ENCODE data around the gene FYTTD1. TPM values are rescaled to one million over a fixed set of nuclear protein-coding genes. Genes with fewer than 3 reads are reported as not detected.
"Not testable (repeated sequence)": the region's sequence is repeated elsewhere in the genome, so short reads cannot be mapped to it uniquely, and the experiment has no call there.

Gene FYTTD1
- polyA plus RNA-seq, 2 of the 4 experiments (the other 2 are of a cell fraction), result 22.2 to 37.3 TPM

GRCh38 chr3:197706658-197707057 is 43.0 kb upstream of the FYTTD1 start:
- no peak overlapping the region for H3K27ac ChIP-seq
- ChIA-PET CTCF (interaction anchor here (1.0 kb wide), 1 partner anchor 30 kb away, joined by 3 read pairs; the partner anchor contains the start of gene RUBCN), POLR2A (no interaction called here)
- H3K9me3 ChIP-seq, result no peaks in the 10 kb centered on the region
- TF ChIP-seq CHD2 (IDR thresholded peaks at IDR 0.05; ENCODE audit: low read length, partially characterized antibody) (no peak), RNF2 (IDR thresholded peaks at IDR 0.05; ENCODE audit: borderline replicate concordance, low read depth) (no peak), RFX5 (IDR thresholded peaks at IDR 0.05) (no peak)
- ATAC-seq, result no peak
- H3K4me1 ChIP-seq, result peaks cover 6% of the 10 kb centered on the region
- DNase-seq (ENCODE audit: low read depth in 1 of 2, low spot score in 1 of 2), result no peak
- 92% methylated on average over 7 of the region's 7 CpGs for WGBS (ENCODE audit: missing lambda C conversion rate)
- FAIRE-seq, result no peak
- no peak overlapping the region for H3K4me3 ChIP-seq
- H3K4me2 ChIP-seq, result no peak overlapping the region

- ChIA-PET POLR2A (no interaction called here), CTCF (no interaction called here)
- Histone ChIP-seq H3K4me2 (no peak overlapping the region), H3K4me1 (peaks cover 24% of the 10 kb centered on the region), H3K9me3 (no peaks in the 10 kb centered on the region), H3K27ac (no peak overlapping the region), H3K4me3 (no peak overlapping the region)
- no peak for FAIRE-seq
- TF ChIP-seq FOSL2 (IDR thresholded peaks at IDR 0.05) (no peak), FOSL2 (CRISPR knock-in tag; IDR thresholded peaks at IDR 0.05) (no peak), ZC3H11A (IDR thresholded peaks at IDR 0.05) (no peak), FOXS1 (CRISPR knock-in tag; IDR thresholded peaks at IDR 0.05) (no peak), CHD2 (IDR thresholded peaks at IDR 0.05; ENCODE audit: low read length, partially characterized antibody) (no peak), RNF2 (IDR thresholded peaks at IDR 0.05; ENCODE audit: borderline replicate concordance, low read depth) (no peak), REST (IDR thresholded peaks at IDR 0.05) (no peak), RCOR1 (IDR thresholded peaks at IDR 0.05; ENCODE audit: low read depth, low read length) (no peak), ZFP36 (IDR thresholded peaks at IDR 0.05; ENCODE audit: borderline replicate concordance, partially characterized antibody) (no peak), NPAS2 (CRISPR knock-in tag; IDR thresholded peaks at IDR 0.05; ENCODE audit: borderline replicate concordance) (no peak), EHMT2 (IDR thresholded peaks at IDR 0.05; ENCODE audit: low read depth) (no peak), GATA3 (IDR thresholded peaks at IDR 0.05; ENCODE audit: borderline replicate concordance) (no peak)
- DNase-seq (ENCODE audit: low read depth in 1 of 2, low spot score in 1 of 2), result no peak
- WGBS (ENCODE audit: missing lambda C conversion rate), result 94% methylated on average over 7 of the region's 9 CpGs
- ATAC-seq, result no peak
These were observed 40.5 kb upstream of the FYTTD1 start for GRCh38 chr3:197709135-197709534.

DNA sequence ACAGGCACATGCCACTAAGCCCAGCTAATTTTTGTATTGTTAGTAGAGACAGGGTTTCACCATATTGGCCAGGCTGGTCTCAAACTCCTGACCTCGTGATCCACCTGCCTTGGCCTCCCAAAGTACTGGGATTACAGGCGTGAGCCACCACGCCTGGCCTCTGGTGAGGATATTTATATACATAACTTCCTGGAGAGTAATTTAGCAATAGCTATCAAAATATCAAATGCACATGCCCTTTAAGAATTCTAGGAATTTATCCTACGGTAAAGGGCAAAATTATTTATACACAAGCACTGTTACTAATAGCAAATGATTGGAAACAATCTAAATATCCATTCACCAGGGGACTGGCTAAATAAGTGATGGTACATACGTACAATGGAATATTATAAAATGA is 38.7 kb upstream of the FYTTD1 start:
- POLR2A ChIA-PET, result interaction anchor here (1.7 kb wide), 1 partner anchor 40 kb away, joined by 6 read pairs; no protein-coding TSS in a partner anchor
- not testable (repeated sequence) for ATAC-seq, H3K9me3 ChIP-seq, H3K4me3 ChIP-seq, FAIRE-seq
- peak in 1 of 2 experiments; percentile 14 for DNase-seq (ENCODE audit: low read depth in 1 of 2, low spot score in 1 of 2)
- WGBS (ENCODE audit: missing lambda C conversion rate), result 78% methylated on average over 5 of the region's 5 CpGs
- Histone ChIP-seq H3K4me2 (peak overlapping the region; percentile 79; the same call in 1 of the 3 replicates), H3K27ac (peak overlapping the region; percentile 88 to 95), H3K4me1 (peaks cover 33% of the 10 kb centered on the region)
- CTCF ChIA-PET, result interaction anchor here (1.1 to 1.5 kb wide), 4 partner anchors 8 to 24 kb away, joined by 3 to 5 read pairs (median 3); no protein-coding TSS in a partner anchor

DNA sequence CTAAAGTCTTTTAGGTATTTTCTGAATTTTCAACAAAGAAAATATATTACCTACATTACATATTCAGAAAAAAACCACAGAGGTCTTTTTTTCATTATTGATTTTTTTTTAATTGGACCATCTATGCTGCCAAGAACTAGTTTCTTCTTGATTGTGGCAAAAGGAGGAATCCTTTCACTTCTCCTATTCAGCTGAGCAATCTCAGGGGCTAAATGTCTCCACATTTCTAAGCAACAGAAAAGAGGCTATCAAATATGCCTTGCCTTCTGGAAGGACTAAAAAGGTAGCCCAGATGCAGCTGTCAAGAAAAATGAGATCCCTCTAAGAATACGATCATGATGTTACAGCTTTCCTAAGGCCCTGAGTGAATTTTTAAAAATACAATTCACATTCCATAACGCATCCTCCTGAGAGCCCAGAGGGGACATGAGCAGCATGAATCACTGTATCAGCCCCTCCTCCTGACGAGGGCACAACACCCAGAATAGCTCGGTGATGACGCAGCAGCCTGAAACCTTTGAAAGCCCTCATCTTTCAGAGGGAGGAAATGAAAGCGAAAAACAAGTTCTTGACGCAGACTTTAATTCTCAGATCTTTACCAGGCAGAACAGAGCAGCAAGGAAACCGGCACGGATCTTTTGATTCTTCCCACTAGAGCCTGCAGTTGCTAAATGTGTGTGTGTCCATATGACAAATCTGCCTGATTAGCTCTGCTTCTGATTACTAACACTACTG is 37.5 kb upstream of the FYTTD1 start:
- CTCF ChIA-PET, result interaction anchor here (1.2 to 1.5 kb wide), 3 partner anchors 9 to 25 kb away, joined by 3 to 5 read pairs (median 3); no protein-coding TSS in a partner anchor
- DNase-seq (ENCODE audit: low read depth in 1 of 2, low spot score in 1 of 2) (peak; percentile 62 to 94), ATAC-seq (peak; percentile 99 to 100), FAIRE-seq (no peak)
- Histone ChIP-seq H3K4me2 (peak overlapping the region; percentile 79), H3K27ac (peak overlapping the region; percentile 86 to 95), H3K4me3 (peak overlapping the region; percentile 32), H3K4me1 (peaks cover 34% of the 10 kb centered on the region), H3K9me3 (no peaks in the 10 kb centered on the region)
- POLR2A ChIA-PET, result interaction anchor here (1.7 kb wide), 1 partner anchor 39 kb away, joined by 6 read pairs; no protein-coding TSS in a partner anchor
- WGBS (ENCODE audit: missing lambda C conversion rate), result 5% methylated on average over 9 of the region's 9 CpGs
- TF ChIP-seq EHF (CRISPR knock-in tag; IDR thresholded peaks at IDR 0.05) (no peak), MAFK (IDR thresholded peaks at IDR 0.05; ENCODE audit: partially characterized antibody) (peak; percentile 76), SREBF2 (IDR thresholded peaks at IDR 0.05) (no peak), RAD21 (conservative IDR thresholded peaks at IDR 0.05 in 1 of 2, IDR thresholded peaks at IDR 0.05 in 1 of 2) (0 out of 5 replicates have a peak, but pooled peaks of 1 of the 2 experiments have one; percentile 29), FOSL2 (IDR thresholded peaks at IDR 0.05) (peak; percentile 67; the same call in 1 of the 2 replicates), FOSL2 (CRISPR knock-in tag; IDR thresholded peaks at IDR 0.05) (peak; percentile 92), GATA3 (IDR thresholded peaks at IDR 0.05; ENCODE audit: borderline replicate concordance) (peak; percentile 21; the same call in 1 of the 2 replicates), JUNB (IDR thresholded peaks at IDR 0.05) (peak; percentile 70), CEBPB (IDR thresholded peaks at IDR 0.05) (peak in 1 of 2 experiments; percentile 26; a peak in 1 of 4 replicates), ELK1 (IDR thresholded peaks at IDR 0.05; ENCODE audit: low read depth, low read length) (no peak), JUN (IDR thresholded peaks at IDR 0.05) (peak; percentile 33 to 50; a peak in 2 of 5 replicates), MAX (IDR thresholded peaks at IDR 0.05) (peak; percentile 58; the same call in 1 of the 2 replicates), EP300 (IDR thresholded peaks at IDR 0.05) (peak in 1 of 2 experiments; percentile 62; a peak in 1 of 5 replicates), RFX5 (IDR thresholded peaks at IDR 0.05) (no peak), NR3C1 (IDR thresholded peaks at IDR 0.05) (no peak)

Data from A549 (cell line).